H1 (cell line): ENCODE data around the gene PDE4C. TPM values are rescaled to one million over a fixed set of nuclear protein-coding genes. Genes with fewer than 3 reads are reported as not detected.

Experiments used
- CTCF ChIA-PET: fragments of 300-600 bp; sonication (Branson Sonifier 250); formaldehyde crosslinking; loops from one replicate; lab custom pipeline; 2021; ENCODE audit not compliant: partially characterized antibody; lab: Charles Lee
- POLR2A ChIA-PET: fragments of 300-600 bp; sonication (Branson Sonifier 250); formaldehyde crosslinking; loops from one replicate; lab custom pipeline; 2021; ENCODE audit warnings: inconsistent platforms; ENCODE audit not compliant: partially characterized antibody; lab: Charles Lee
- DNase-seq, 2 experiments: peaks; one replicate each; pipeline versions ENCODE4 v3.0.0 to v3.0.0-alpha.2; 2010 to 2022; ENCODE audit warnings: low spot score in 2 of 2, low read depth in 1 of 2, mixed read lengths in 1 of 2
- FAIRE-seq: peaks from 2 replicates; lab custom pipeline; 2011; peaks lifted over from hg19 to GRCh38; lab: Jason Lieb, UNC
- H2AFZ ChIP-seq: 2 replicates; pipeline ENCODE4 v1.8.1; 2012; ENCODE audit warnings: low read length, inconsistent platforms
- H2AK5ac ChIP-seq: 2 replicates; pipeline ENCODE4 v1.6.1; 2013; ENCODE audit warnings: low read depth, low read length
- H2BK120ac ChIP-seq: replicated peaks from 2 replicates; pipeline ENCODE3; 2013; ENCODE audit warnings: low read depth, low read length, inconsistent platforms
- H2BK12ac ChIP-seq: 2 replicates; pipeline ENCODE4 v1.6.1; 2013; ENCODE audit warnings: low read depth, low read length
- H2BK15ac ChIP-seq: 2 replicates; pipeline ENCODE4 v1.6.1; 2013; ENCODE audit warnings: low read length
- H2BK20ac ChIP-seq: 2 replicates; pipeline ENCODE4 v1.6.1; 2013; ENCODE audit warnings: low read length
- H2BK5ac ChIP-seq: 2 replicates; pipeline ENCODE4 v1.6.1; 2013; ENCODE audit warnings: low read depth, low read length
- H3K14ac ChIP-seq: 2 replicates; pipeline ENCODE4 v1.6.1; 2013; ENCODE audit warnings: inconsistent platforms; ENCODE audit not compliant: insufficient read length
- H3K18ac ChIP-seq: 2 replicates; pipeline ENCODE4 v1.6.1; 2013; ENCODE audit warnings: low read length; ENCODE audit errors: extremely low read depth
- H3K23ac ChIP-seq: 2 replicates; pipeline ENCODE4 v1.6.1; 2013; ENCODE audit warnings: inconsistent platforms; ENCODE audit not compliant: insufficient read length
- H3K23me2 ChIP-seq: 2 replicates; pipeline ENCODE4 v1.6.1; 2013; ENCODE audit warnings: low read depth, low read length
- H3K27ac ChIP-seq: 2 replicates; pipeline ENCODE4 v1.6.1; 2011; ENCODE audit warnings: low read depth, low read length, inconsistent platforms
- H3K27me3 ChIP-seq, 4 experiments: replicated peaks in 1 of 4; 1 replicate in 1 of 4; 2 replicates in 3 of 4; pipeline versions ENCODE4 v1.6.1 to v1.8.1; 2011 to 2013; ENCODE audit warnings: low read length in 3 of 4, mild to moderate bottlenecking in 3 of 4, inconsistent platforms in 2 of 4, mixed read lengths in 2 of 4, moderate library complexity in 1 of 4; ENCODE audit not compliant: control insufficient read depth in 3 of 4, insufficient read depth in 3 of 4; ENCODE audit errors: extremely low read depth in 1 of 4
- H3K36me3 ChIP-seq, 4 experiments: 2 replicates each; pipeline versions ENCODE4 v1.6.1 to v1.8.1; 2011 to 2013; ENCODE audit warnings: mild to moderate bottlenecking in 4 of 4, low read length in 3 of 4, moderate library complexity in 2 of 4, control low read depth in 1 of 4, inconsistent platforms in 1 of 4; ENCODE audit not compliant: insufficient read depth in 4 of 4, control insufficient read depth in 2 of 4
- H3K4ac ChIP-seq: replicated peaks from 2 replicates; pipeline ENCODE3; 2013; ENCODE audit warnings: low read length, low read depth, mixed read lengths, inconsistent platforms; ENCODE audit not compliant: insufficient read length
- H3K4me1 ChIP-seq, 4 experiments: replicated peaks in 1 of 4; 1 replicate in 1 of 4; 2 replicates in 3 of 4; pipeline versions ENCODE4 v1.6.1 to v1.8.1; 2011 to 2013; ENCODE audit warnings: low read length in 3 of 4, inconsistent platforms in 2 of 4, mixed read lengths in 1 of 4; ENCODE audit not compliant: insufficient read depth in 4 of 4, control insufficient read depth in 3 of 4
- H3K4me2 ChIP-seq, 2 experiments: 2 replicates each; pipeline versions ENCODE4 v1.6.1 to v1.8.1; 2011 to 2013; ENCODE audit warnings: low read depth in 2 of 2, low read length in 2 of 2, control low read depth in 1 of 2, inconsistent platforms in 1 of 2, mild to moderate bottlenecking in 1 of 2; ENCODE audit not compliant: insufficient read depth in 1 of 2
- H3K4me3 ChIP-seq, 4 experiments: fragments of 200-600, 300-600 bp in 1 of 4; sonication (generic), shearing (Covaris generic), sonication (Bioruptor Twin) in 1 of 4; 2 replicates each; pipeline versions ENCODE4 v1.5.1 to v1.8.1; 2011 to 2016; ENCODE audit warnings: low read length in 4 of 4, low read depth in 3 of 4, control low read depth in 2 of 4, inconsistent platforms in 2 of 4, mild to moderate bottlenecking in 2 of 4, mixed read lengths in 1 of 4, moderate library complexity in 1 of 4; ENCODE audit not compliant: insufficient read depth in 2 of 4; ENCODE audit errors: extremely low read depth in 1 of 4
- H3K56ac ChIP-seq: replicated peaks from 2 replicates; pipeline ENCODE3; 2013; ENCODE audit warnings: low read depth, mild to moderate bottlenecking, mixed read lengths, low read length, inconsistent platforms; ENCODE audit not compliant: insufficient read length
- H3K79me1 ChIP-seq: 2 replicates; pipeline ENCODE4 v1.6.1; 2013; ENCODE audit warnings: low read depth, low read length, control low read depth
- H3K79me2 ChIP-seq, 2 experiments: 2 replicates each; pipeline versions ENCODE4 v1.6.1 to v1.8.1; 2012 to 2013; ENCODE audit warnings: low read length in 2 of 2, mild to moderate bottlenecking in 2 of 2, inconsistent platforms in 1 of 2; ENCODE audit not compliant: insufficient read depth in 2 of 2, control insufficient read depth in 1 of 2
- H3K9ac ChIP-seq, 4 experiments: replicated peaks in 1 of 4; 1 replicate in 1 of 4; 2 replicates in 3 of 4; pipeline versions ENCODE4 v1.6.1 to v1.8.1; 2011 to 2013; ENCODE audit warnings: low read depth in 3 of 4, low read length in 3 of 4, control low read depth in 2 of 4, mild to moderate bottlenecking in 2 of 4, moderate library complexity in 2 of 4, inconsistent platforms in 1 of 4; ENCODE audit errors: extremely low read depth in 1 of 4
- H3K9me3 ChIP-seq, 2 experiments: 2 replicates each; pipeline versions ENCODE4 v1.6.1 to v1.8.1; 2012 to 2013; ENCODE audit warnings: mild to moderate bottlenecking in 2 of 2, moderate library complexity in 2 of 2, control low read depth in 1 of 2, inconsistent platforms in 1 of 2, low read depth in 1 of 2, low read length in 1 of 2, mixed read lengths in 1 of 2; ENCODE audit not compliant: insufficient read depth in 2 of 2
- H4K20me1 ChIP-seq, 2 experiments: replicated peaks in 1 of 2; 2 replicates each; pipeline versions ENCODE3 to v1.8.1; 2011 to 2013; ENCODE audit warnings: inconsistent platforms in 2 of 2, low read length in 2 of 2, mild to moderate bottlenecking in 1 of 2; ENCODE audit not compliant: insufficient read depth in 2 of 2, control insufficient read depth in 1 of 2
- H4K5ac ChIP-seq: 2 replicates; pipeline ENCODE4 v1.6.1; 2013; ENCODE audit warnings: low read length, low read depth, mixed read lengths, inconsistent platforms; ENCODE audit not compliant: insufficient read length
- H4K8ac ChIP-seq: 2 replicates; pipeline ENCODE4 v1.8.0; 2013; ENCODE audit warnings: mild to moderate bottlenecking, moderate library complexity, low read length, inconsistent platforms; ENCODE audit not compliant: insufficient read depth; ENCODE audit errors: extremely low read depth
- H4K91ac ChIP-seq: replicated peaks from 2 replicates; pipeline ENCODE3; 2013; ENCODE audit warnings: low read length, mixed read lengths, inconsistent platforms; ENCODE audit not compliant: insufficient read length
- MAFK ChIP-seq: IDR thresholded peaks from 2 replicates; pipeline ENCODE4 v1.6.1; 2012; ENCODE audit warnings: low read depth, mild to moderate bottlenecking, improper control_type of control experiment, low read length
- RFX5 ChIP-seq: IDR thresholded peaks from 2 replicates; pipeline ENCODE4 v1.6.1; 2011; ENCODE audit warnings: low read depth, low read length, improper control_type of control experiment, borderline replicate concordance
- SP1 ChIP-seq: IDR thresholded peaks from 2 replicates; pipeline ENCODE4 v1.6.1; 2011; ENCODE audit warnings: low read depth, low read length
- WGBS, 2 experiments: shearing (Covaris generic) in 1 of 2; methylation state at CpG; one replicate each; pipeline versions ENCODE4 v1.1.6 to v1.1.7; 2013 to 2015; ENCODE audit warnings: low lambda C conversion rate in 2 of 2, mixed read lengths in 2 of 2, inconsistent platforms in 1 of 2, low coverage in 1 of 2, missing lambda C conversion rate in 1 of 2; ENCODE audit not compliant: insufficient replicate concordance in 2 of 2, insufficient coverage in 1 of 2, insufficient read length in 1 of 2; ENCODE audit errors: extremely low coverage in 1 of 2, missing lambda C conversion rate in 1 of 2; 5-methylcytosine and 5-hydroxymethylcytosine counted together
- polyA plus RNA-seq, 7 experiments: library from polyadenylated mRNA; depleted of rRNA in 3 of 7; stranded (reverse) in 5 of 7; unstranded in 2 of 7; fragments of >200 nt in 5 of 7; fragments of 200-250 nt in 2 of 7; gene quantifications; 1 replicate in 5 of 7; 2 replicates in 1 of 7; 4 replicates in 1 of 7; pipeline versions ENCODE4 v1.2.1 to v1.2.3, GENCODE V29; 2011 to 2013; ENCODE audit warnings: missing spikeins in 2 of 7, mixed read lengths in 2 of 7
- total RNA-seq: library from RNA; stranded (reverse); fragmentation: NEBNext Ultra II Directional; extraction: Animal tissue kit (Norgen Biotek cat#: 25700); gene quantifications from 2 replicates; pipeline ENCODE4 v1.2.1, GENCODE V29; 2021

Gene PDE4C
- total and polyA plus RNA-seq, 2 of the 8 experiments (the other 6 are each of a cell fraction or from before 2014, with no cell fraction given): 2.7 to 3.1 TPM

- Histone ChIP-seq H3K79me2 (peaks cover 0 to 17% of the 10 kb centered on the region in 2 experiments; a peak in 2 of 4 replicates), H3K9me3 (no peaks in the 10 kb centered on the region), H3K4me2 (no peak within 1 kb of the TSS), H4K5ac (no peak within 1 kb of the TSS), H2BK120ac (no peak within 1 kb of the TSS), H3K14ac (no peak within 1 kb of the TSS), H2AK5ac (no peak within 1 kb of the TSS), H4K8ac (peak within 1 kb of the TSS; percentile 71; the same call in 1 of the 2 replicates), H4K91ac (no peak within 1 kb of the TSS), H3K27ac (no peak within 1 kb of the TSS), H2BK15ac (no peak within 1 kb of the TSS), H3K4me3 (no peak within 1 kb of the TSS), H2BK5ac (no peak within 1 kb of the TSS), H3K27me3 (no peaks in the 10 kb centered on the region), H3K23me2 (no peaks in the 10 kb centered on the region), H3K79me1 (peaks cover 13% of the 10 kb centered on the region; the same call in 1 of the 2 replicates), H2BK20ac (no peak within 1 kb of the TSS), H3K9ac (no peak within 1 kb of the TSS), H4K20me1 (peaks cover 10 to 20% of the 10 kb centered on the region in 2 experiments), H3K36me3 (peaks cover 0 to 5% (median 3%) of the 10 kb centered on the region in 4 experiments; a peak in 3 of 8 replicates), H2BK12ac (peak within 1 kb of the TSS; percentile 23; the same call in 1 of the 2 replicates), H3K56ac (no peak within 1 kb of the TSS), H3K23ac (no peak within 1 kb of the TSS), H3K18ac (no peak within 1 kb of the TSS; the same call in 1 of the 2 replicates), H3K4ac (no peak within 1 kb of the TSS), H2AFZ (no peak within 1 kb of the TSS), H3K4me1 (peaks cover 0 to 9% (median 8%) of the 10 kb centered on the region in 4 experiments; a peak in 6 of 7 replicates)
- CTCF ChIA-PET: interaction anchor here (0.7 to 13.6 kb wide), 12 partner anchors 16 to 138 kb away, joined by 3 to 242 read pairs (median 6); partner anchors contain the start of gene LSM4
- POLR2A ChIA-PET: interaction anchor here (0.9 to 10.3 kb wide), 9 partner anchors 7 to 66 kb away, joined by 3 to 224 read pairs (median 4); partner anchors contain the start of genes JUND, LSM4 and PGPEP1
- FAIRE-seq (no peak), DNase-seq (no peak)
- WGBS, 2 experiments: 88% methylated on average over 9 of the region's 9 CpGs; no CpG with 5 or more reads in 1 of the 2 experiments
- TF ChIP-seq SP1 (no peak), MAFK (no peak), RFX5 (no peak)
Observed at GRCh38 chr19:18274219-18274780, 48.1 kb upstream of the PDE4C start, which contains the start of gene IQCN. Gene IQCN (minus strand): TSS chr19:18274452. CDS start chr19:18269478, 4,974 bp downstream.
